ENCODE measurements around the gene KCNQ5. TPM values are rescaled to one million over a fixed set of nuclear protein-coding genes. Genes with fewer than 3 reads are reported as not detected.

The KCNQ5 gene
- total RNA-seq, 4 donors from 2014 or later: 0.14 to 1.2 (median 0.48) TPM; not detected in 1

- WGBS, 2 donors (ENCODE audit: low coverage in 1 of 2): 80 to 90% methylated on average over 5 of the region's 5 CpGs
- no peak for TF ChIP-seq CTCF (IDR thresholded peaks at IDR 0.05)
- no peak for TF ChIP-seq EP300 (IDR thresholded peaks at IDR 0.05; ENCODE audit: low read depth)
- TF ChIP-seq POLR2AphosphoS5 (IDR thresholded peaks at IDR 0.05): no peak
- no peak for TF ChIP-seq POLR2A (IDR thresholded peaks at IDR 0.05)
- Histone ChIP-seq H3K4me1 (no peaks in the 10 kb centered on the region), H3K4me3 (no peak overlapping the region), H3K27ac (no peak overlapping the region), H3K36me3 (no peaks in the 10 kb centered on the region), H3K9me3 (no peaks in the 10 kb centered on the region), H3K27me3 (no peaks in the 10 kb centered on the region)
- DNase-seq: no peak
- in situ Hi-C loops (cut with MboI; ENCODE audit: low pct_ligation_motif_present in 1 of 4, low pct_unique_long_range_greater_than_20kb in 1 of 4, low sequenced_read_pairs in 3 of 4): no loop called here
- intact Hi-C loops (cut with DNase I; ENCODE audit: low total_unique reads): no loop called here
Measured at GRCh38 chr6:72869621-72870020, 247.8 kb downstream of the KCNQ5 start.

GRCh38 chr6:72873433-72873832, 251.6 kb downstream of the KCNQ5 start:
- no peak for TF ChIP-seq EP300 (IDR thresholded peaks at IDR 0.05; ENCODE audit: low read depth)
- TF ChIP-seq POLR2A (IDR thresholded peaks at IDR 0.05): no peak
- no peak for TF ChIP-seq POLR2AphosphoS5 (IDR thresholded peaks at IDR 0.05)
- TF ChIP-seq CTCF (IDR thresholded peaks at IDR 0.05): no peak
- Histone ChIP-seq H3K27me3 (no peaks in the 10 kb centered on the region), H3K4me1 (no peaks in the 10 kb centered on the region), H3K9me3 (no peaks in the 10 kb centered on the region), H3K27ac (no peak overlapping the region), H3K36me3 (no peaks in the 10 kb centered on the region), H3K4me3 (no peak overlapping the region)
- intact Hi-C loops (cut with DNase I; ENCODE audit: low total_unique reads) (no loop called here), in situ Hi-C loops (cut with MboI; ENCODE audit: low pct_ligation_motif_present in 1 of 4, low pct_unique_long_range_greater_than_20kb in 1 of 4, low sequenced_read_pairs in 3 of 4) (no loop called here)
- DNase-seq: no peak
- 86 to 89% methylated on average over 1 of the region's 1 CpG for WGBS, 2 donors (ENCODE audit: low coverage in 1 of 2)

GRCh38 chr6:72876256-72876655, 254.4 kb downstream of the KCNQ5 start:
- H3K36me3 ChIP-seq: no peaks in the 10 kb centered on the region
- no peaks in the 10 kb centered on the region for H3K27me3 ChIP-seq
- no peak overlapping the region for H3K27ac ChIP-seq
- intact Hi-C loops (cut with DNase I; ENCODE audit: low total_unique reads): no loop called here
- no peaks in the 10 kb centered on the region for H3K4me1 ChIP-seq
- TF ChIP-seq POLR2A (IDR thresholded peaks at IDR 0.05): no peak
- no peak for TF ChIP-seq POLR2AphosphoS5 (IDR thresholded peaks at IDR 0.05)
- no peak for TF ChIP-seq EP300 (IDR thresholded peaks at IDR 0.05; ENCODE audit: low read depth)
- no peaks in the 10 kb centered on the region for H3K9me3 ChIP-seq
- no peak for DNase-seq
- in situ Hi-C loops (cut with MboI; ENCODE audit: low pct_ligation_motif_present in 1 of 4, low pct_unique_long_range_greater_than_20kb in 1 of 4, low sequenced_read_pairs in 3 of 4): no loop called here
- H3K4me3 ChIP-seq: no peak overlapping the region

- in situ Hi-C loops (cut with MboI; ENCODE audit: low pct_ligation_motif_present in 1 of 4, low pct_unique_long_range_greater_than_20kb in 1 of 4, low sequenced_read_pairs in 3 of 4): no loop called here
- H3K36me3 ChIP-seq: no peaks in the 10 kb centered on the region
- H3K4me1 ChIP-seq: no peaks in the 10 kb centered on the region
- TF ChIP-seq CTCF (IDR thresholded peaks at IDR 0.05): no peak
- no peak for TF ChIP-seq EP300 (IDR thresholded peaks at IDR 0.05; ENCODE audit: low read depth)
- TF ChIP-seq POLR2A (IDR thresholded peaks at IDR 0.05): no peak
- TF ChIP-seq POLR2AphosphoS5 (IDR thresholded peaks at IDR 0.05): no peak
- intact Hi-C loops (cut with DNase I; ENCODE audit: low total_unique reads): no loop called here
- DNase-seq: no peak
- no peaks in the 10 kb centered on the region for H3K27me3 ChIP-seq
- H3K4me3 ChIP-seq: no peak overlapping the region
- no peak overlapping the region for H3K27ac ChIP-seq
- no peaks in the 10 kb centered on the region for H3K9me3 ChIP-seq
Measured at GRCh38 chr6:72886170-72886569, 264.3 kb downstream of the KCNQ5 start.

- intact Hi-C loops (cut with DNase I; ENCODE audit: low total_unique reads): no loop called here
Measured at GRCh38 chr6:72890233-72890632, 268.4 kb downstream of the KCNQ5 start.

More at GRCh38 chr6:72890233-72890632, 268.4 kb downstream of the KCNQ5 start:
- no peaks in the 10 kb centered on the region for H3K27me3 ChIP-seq
- H3K36me3 ChIP-seq: no peaks in the 10 kb centered on the region
- no peaks in the 10 kb centered on the region for H3K9me3 ChIP-seq
- 74 to 75% methylated on average over 1 of the region's 1 CpG for WGBS, 2 donors (ENCODE audit: low coverage in 1 of 2)
- in situ Hi-C loops (cut with MboI; ENCODE audit: low pct_ligation_motif_present in 1 of 4, low pct_unique_long_range_greater_than_20kb in 1 of 4, low sequenced_read_pairs in 3 of 4): no loop called here
- no peak overlapping the region for H3K4me3 ChIP-seq
- TF ChIP-seq EP300 (IDR thresholded peaks at IDR 0.05; ENCODE audit: low read depth) (no peak), POLR2AphosphoS5 (IDR thresholded peaks at IDR 0.05) (no peak)
- no peaks in the 10 kb centered on the region for H3K4me1 ChIP-seq
- no peak overlapping the region for H3K27ac ChIP-seq
- no peak for DNase-seq

All from transverse colon (tissue), 4 donors.